ENCODE measurements around the gene IGF2.
A peak's percentile ranks its signal among the peaks of the same experiment; 100 is the strongest.

IGF2 gene

GRCh38 chr11:2102132-2102882, 36.9 kb downstream of the IGF2 start:
- no peak for DNase-seq

- DNase-seq, result no peak
These were observed 38.0 kb downstream of the IGF2 start for GRCh38 chr11:2101171-2101675.

GRCh38 chr11:2100361-2101170, 38.6 kb downstream of the IGF2 start:
- no peak for DNase-seq

GRCh38 chr11:2099516-2100349, 39.5 kb downstream of the IGF2 start:
- no peak for DNase-seq

GRCh38 chr11:2098691-2099515, 40.3 kb downstream of the IGF2 start:
- DNase-seq, result no peak

- DNase-seq, result no peak
These were observed 41.0 kb downstream of the IGF2 start for GRCh38 chr11:2097998-2098690.

- DNase-seq, result no peak
These were observed 41.7 kb downstream of the IGF2 start for GRCh38 chr11:2097356-2097997.

GRCh38 chr11:2096919-2097301, 42.3 kb downstream of the IGF2 start:
- DNase-seq, result no peak

GRCh38 chr11:2096011-2096918, 42.9 kb downstream of the IGF2 start:
- no peak for DNase-seq

GRCh38 chr11:2095542-2095941, 43.6 kb downstream of the IGF2 start:
- no peak for DNase-seq

- DNase-seq, result no peak
These were observed 44.0 kb downstream of the IGF2 start for GRCh38 chr11:2095198-2095520.

- no peak for DNase-seq
These were observed 44.6 kb downstream of the IGF2 start for GRCh38 chr11:2094354-2095197.

GRCh38 chr11:2093575-2094353, 45.4 kb downstream of the IGF2 start:
- no peak for DNase-seq

GRCh38 chr11:2092956-2093412, 46.2 kb downstream of the IGF2 start:
- DNase-seq, result peak; percentile 53 to 61

- no peak for DNase-seq
These were observed 46.7 kb downstream of the IGF2 start for GRCh38 chr11:2092464-2092910.

- no peak for DNase-seq
These were observed 47.3 kb downstream of the IGF2 start for GRCh38 chr11:2091786-2092463.

GRCh38 chr11:2091112-2091746, 48.0 kb downstream of the IGF2 start:
- no peak for DNase-seq

All from activated CD4-positive, alpha-beta T cell treated with anti-CD3 and anti-CD28 coated beads, Interleukin-2, amount 50 U/mL, for 48 hours (primary cell).